Esophagus muscularis mucosa (tissue), 4 donors: ENCODE measurements around the gene LRRTM4.

Experiments used
- EP300 ChIP-seq: sonication (generic); formaldehyde crosslinking; IDR thresholded peaks from one replicate; pipeline ENCODE4 v1.6.1; 2017; ENCODE audit warnings: antibody characterized with exemption
- POLR2A ChIP-seq: fragments of 450-650 bp; IDR thresholded peaks from one replicate; pipeline ENCODE4 v1.6.1; 2017; ENCODE audit warnings: antibody characterized with exemption, moderate library complexity, mild to moderate bottlenecking, low read depth
- POLR2AphosphoS5 ChIP-seq, 2 donors: sonication (generic); formaldehyde crosslinking; IDR thresholded peaks; one replicate each; pipeline ENCODE4 v1.6.1; 2017; ENCODE audit warnings: antibody characterized with exemption in 2 of 2
- TF ChIP-seq, protein P1 (sequence below), 3 experiments: fragments of 200-600 bp in 2 of 3; fragments of 450-650 bp in 1 of 3; sonication (generic) in 2 of 3; IDR thresholded peaks; one replicate each; pipeline ENCODE4 v1.5.1; 2017 to 2019; ENCODE audit warnings: antibody characterized with exemption in 3 of 3, mild to moderate bottlenecking in 2 of 3, moderate library complexity in 1 of 3

- TF ChIP-seq, protein P1, sequence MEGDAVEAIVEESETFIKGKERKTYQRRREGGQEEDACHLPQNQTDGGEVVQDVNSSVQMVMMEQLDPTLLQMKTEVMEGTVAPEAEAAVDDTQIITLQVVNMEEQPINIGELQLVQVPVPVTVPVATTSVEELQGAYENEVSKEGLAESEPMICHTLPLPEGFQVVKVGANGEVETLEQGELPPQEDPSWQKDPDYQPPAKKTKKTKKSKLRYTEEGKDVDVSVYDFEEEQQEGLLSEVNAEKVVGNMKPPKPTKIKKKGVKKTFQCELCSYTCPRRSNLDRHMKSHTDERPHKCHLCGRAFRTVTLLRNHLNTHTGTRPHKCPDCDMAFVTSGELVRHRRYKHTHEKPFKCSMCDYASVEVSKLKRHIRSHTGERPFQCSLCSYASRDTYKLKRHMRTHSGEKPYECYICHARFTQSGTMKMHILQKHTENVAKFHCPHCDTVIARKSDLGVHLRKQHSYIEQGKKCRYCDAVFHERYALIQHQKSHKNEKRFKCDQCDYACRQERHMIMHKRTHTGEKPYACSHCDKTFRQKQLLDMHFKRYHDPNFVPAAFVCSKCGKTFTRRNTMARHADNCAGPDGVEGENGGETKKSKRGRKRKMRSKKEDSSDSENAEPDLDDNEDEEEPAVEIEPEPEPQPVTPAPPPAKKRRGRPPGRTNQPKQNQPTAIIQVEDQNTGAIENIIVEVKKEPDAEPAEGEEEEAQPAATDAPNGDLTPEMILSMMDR (IDR thresholded peaks at IDR 0.05) = no peak
- TF ChIP-seq POLR2A (no peak), POLR2AphosphoS5 (IDR thresholded peaks at IDR 0.05) (no peak), EP300 (no peak)
Measured at GRCh38 chr2:77459840-77460239, 62.3 kb downstream of the LRRTM4 start.
